Uterus (tissue), 4 donors: ENCODE measurements around the gene APC. TPM values are rescaled to one million over a fixed set of nuclear protein-coding genes. Genes with fewer than 3 reads are reported as not detected.

Source experiments
- DNase-seq, 2 donors: peaks; one replicate each; pipeline ENCODE4 v3.0.0-alpha.2; 2019 to 2020
- H3K27ac ChIP-seq, 2 donors: fragments of 200-600 bp; sonication (generic); 1 replicate in 1 of 2; 2 replicates in 1 of 2; pipeline ENCODE4 v1.5.1; 2016 to 2018
- H3K27me3 ChIP-seq, 2 donors: fragments of 200-600 bp; sonication (generic); one replicate each; pipeline ENCODE4 v1.5.1; 2018 to 2019; ENCODE audit warnings: control low read depth in 1 of 2
- H3K36me3 ChIP-seq, 2 donors: fragments of 200-600 bp; sonication (generic); one replicate each; pipeline ENCODE4 v1.5.1; 2019; ENCODE audit warnings: control low read depth in 1 of 2
- H3K4me1 ChIP-seq, 2 donors: fragments of 200-600 bp; sonication (generic); one replicate each; pipeline ENCODE4 v1.5.1; 2018 to 2019; ENCODE audit warnings: control low read depth in 1 of 2
- H3K4me3 ChIP-seq, 2 donors: fragments of 200-600 bp; sonication (generic); 1 replicate in 1 of 2; 2 replicates in 1 of 2; pipeline ENCODE4 v1.5.1; 2018 to 2019; ENCODE audit warnings: mild to moderate bottlenecking in 1 of 2
- H3K9me3 ChIP-seq, 2 donors: fragments of 200-600 bp; sonication (generic); one replicate each; pipeline ENCODE4 v1.5.1; 2019; ENCODE audit warnings: control low read depth in 1 of 2
- CTCF ChIP-seq, 4 experiments: fragments of 200-600 bp in 2 of 4; fragments of 450-650 bp in 2 of 4; sonication (generic) in 2 of 4; IDR thresholded peaks; one replicate each; pipeline ENCODE4 v1.5.1; 2016 to 2019; ENCODE audit warnings: antibody characterized with exemption in 4 of 4, mild to moderate bottlenecking in 2 of 4, moderate library complexity in 1 of 4
- POLR2A ChIP-seq, 2 donors: fragments of 450-650 bp; IDR thresholded peaks; one replicate each; pipeline ENCODE4 v1.6.1; 2016; ENCODE audit warnings: antibody characterized with exemption in 2 of 2, mild to moderate bottlenecking in 1 of 2, moderate library complexity in 1 of 2
- intact Hi-C: fragments of 100-400 bp; cut with DNase I; formaldehyde crosslinking; loops from one replicate; pipeline ENCODE4 v1.15.1; 2023; ENCODE audit warnings: low total_unique reads
- total RNA-seq, 4 donors: library from RNA; depleted of rRNA in 3 of 4; stranded (reverse); fragments of >200 nt in 3 of 4; gene quantifications; one replicate each; pipeline versions ENCODE4 v1.1.0 to v1.2.4, GENCODE V29; 2014 to 2023
- donor health status: DM: yes; HTN: yes; CAD: no.

APC gene
- total RNA-seq, 4 donors from 2014 or later, result 45.4 to 132 (median 91.7) TPM

- intact Hi-C loops, result no loop called here
- Histone ChIP-seq H3K27ac (no peak overlapping the region), H3K9me3 (no peaks in the 10 kb centered on the region), H3K4me1 (no peaks in the 10 kb centered on the region), H3K27me3 (no peaks in the 10 kb centered on the region), H3K4me3 (no peak overlapping the region), H3K36me3 (no peaks in the 10 kb centered on the region)
- DNase-seq, result no peak
- no peak for TF ChIP-seq CTCF (IDR thresholded peaks at IDR 0.05)
- TF ChIP-seq POLR2A (IDR thresholded peaks at IDR 0.05), result no peak
Measured at GRCh38 chr5:112691758-112692157, 45.9 kb upstream of the APC start.

- no peaks in the 10 kb centered on the region for H3K36me3 ChIP-seq
- intact Hi-C loops, result no loop called here
- no peaks in the 10 kb centered on the region for H3K4me1 ChIP-seq
- no peaks in the 10 kb centered on the region for H3K27me3 ChIP-seq
- H3K9me3 ChIP-seq, result no peaks in the 10 kb centered on the region
- no peak for DNase-seq
- no peak overlapping the region for H3K4me3 ChIP-seq
- TF ChIP-seq POLR2A (IDR thresholded peaks at IDR 0.05), result no peak
- TF ChIP-seq CTCF (IDR thresholded peaks at IDR 0.05), result no peak
- H3K27ac ChIP-seq, result no peak overlapping the region
Measured at GRCh38 chr5:112692472-112692871, 45.2 kb upstream of the APC start.

GRCh38 chr5:112693301-112693700 lies 44.4 kb upstream of the APC start:
- H3K9me3 ChIP-seq, result no peaks in the 10 kb centered on the region
- H3K4me3 ChIP-seq, result no peak overlapping the region
- no peak for TF ChIP-seq POLR2A (IDR thresholded peaks at IDR 0.05)
- H3K36me3 ChIP-seq, result no peaks in the 10 kb centered on the region
- H3K4me1 ChIP-seq, result no peaks in the 10 kb centered on the region
- H3K27me3 ChIP-seq, result no peaks in the 10 kb centered on the region
- no peak for DNase-seq
- H3K27ac ChIP-seq, result no peak overlapping the region
- intact Hi-C loops, result no loop called here

GRCh38 chr5:112694853-112695709 lies 42.6 kb upstream of the APC start:
- H3K27me3 ChIP-seq, result no peaks in the 10 kb centered on the region
- TF ChIP-seq CTCF (IDR thresholded peaks at IDR 0.05), result no peak
- no peak for TF ChIP-seq POLR2A (IDR thresholded peaks at IDR 0.05)
- no peak overlapping the region for H3K4me3 ChIP-seq
- DNase-seq, result no peak
- H3K36me3 ChIP-seq, result no peaks in the 10 kb centered on the region
- no peaks in the 10 kb centered on the region for H3K4me1 ChIP-seq
- H3K9me3 ChIP-seq, result no peaks in the 10 kb centered on the region
- intact Hi-C loops, result no loop called here
- no peak overlapping the region for H3K27ac ChIP-seq

GRCh38 chr5:112696786-112697185 lies 40.9 kb upstream of the APC start:
- Histone ChIP-seq H3K27ac (no peak overlapping the region), H3K9me3 (no peaks in the 10 kb centered on the region), H3K36me3 (no peaks in the 10 kb centered on the region), H3K4me3 (no peak overlapping the region), H3K4me1 (no peaks in the 10 kb centered on the region), H3K27me3 (no peaks in the 10 kb centered on the region)
- TF ChIP-seq POLR2A (IDR thresholded peaks at IDR 0.05) (no peak), CTCF (IDR thresholded peaks at IDR 0.05) (no peak)
- DNase-seq, result no peak
- intact Hi-C loops, result no loop called here
